Stimulated activated CD4-positive, alpha-beta T cell treated with anti-CD3 and anti-CD28 coated beads, Interleukin-12 subunit alpha, Interleukin-12 subunit beta, amount 100 ng/mL, for 48 hours (primary cell): ENCODE results near the gene SYNM.

Experiments
- DNase-seq, 3 donors: peaks; one replicate each; pipeline ENCODE4 v3.0.0-alpha.2; 2020; ENCODE audit warnings: low read depth in 2 of 3, low spot score in 1 of 3

The SYNM gene

GRCh38 chr15:99165020-99165790, 60.3 kb downstream of the SYNM start:
- DNase-seq = no peak

GRCh38 chr15:99165956-99166689, 61.2 kb downstream of the SYNM start:
- no peak for DNase-seq

GRCh38 chr15:99167201-99167600, 62.3 kb downstream of the SYNM start:
- no peak for DNase-seq

- DNase-seq = no peak
Measured at GRCh38 chr15:99167640-99168039, 62.8 kb downstream of the SYNM start.

GRCh38 chr15:99168601-99169580, 64.0 kb downstream of the SYNM start:
- no peak for DNase-seq

GRCh38 chr15:99169769-99170311, 65.0 kb downstream of the SYNM start:
- no peak for DNase-seq

- DNase-seq = no peak
Measured at GRCh38 chr15:99170476-99171065, 65.7 kb downstream of the SYNM start.

GRCh38 chr15:99172171-99172570, 67.3 kb downstream of the SYNM start:
- no peak for DNase-seq

GRCh38 chr15:99172989-99173388, 68.1 kb downstream of the SYNM start:
- DNase-seq = no peak

- DNase-seq = no peak
Measured at GRCh38 chr15:99174567-99175395, 69.9 kb downstream of the SYNM start.

- DNase-seq = no peak
Measured at GRCh38 chr15:99176757-99177156, 71.9 kb downstream of the SYNM start.

- DNase-seq = no peak
Measured at GRCh38 chr15:99177679-99178078, 72.8 kb downstream of the SYNM start.

GRCh38 chr15:99180086-99180963, 75.4 kb downstream of the SYNM start:
- DNase-seq = no peak

- DNase-seq = no peak
Measured at GRCh38 chr15:99180964-99181306, 76.1 kb downstream of the SYNM start.

GRCh38 chr15:99181545-99181971, 76.7 kb downstream of the SYNM start:
- DNase-seq = no peak

- DNase-seq = no peak
Measured at GRCh38 chr15:99182791-99183190, 77.9 kb downstream of the SYNM start.
